GM12878 (cell line): Measurements from ENCODE around the gene GAS6.

Experiments
- EED ChIP-seq: sonication (generic); IDR thresholded peaks from 2 replicates; pipeline ENCODE4 v1.6.1; 2016; ENCODE audit warnings: antibody characterized with exemption, low read depth
- MYB ChIP-seq: fragments of 150-350 bp; IDR thresholded peaks from 2 replicates; pipeline ENCODE4 v1.6.1; 2014; ENCODE audit warnings: mild to moderate bottlenecking, low read depth, low read length, borderline replicate concordance
- ZSCAN29 ChIP-seq: fragments of 450-650 bp; IDR thresholded peaks from 2 replicates; pipeline ENCODE4 v1.6.1; 2017; ENCODE audit warnings: mild to moderate bottlenecking, moderate library complexity
- TF ChIP-seq, protein P1 (sequence below): fragments of 450-650 bp; conservative IDR thresholded peaks from 2 replicates; pipeline ENCODE4 v1.6.1; 2017; ENCODE audit warnings: mild to moderate bottlenecking, moderate library complexity

DNA sequence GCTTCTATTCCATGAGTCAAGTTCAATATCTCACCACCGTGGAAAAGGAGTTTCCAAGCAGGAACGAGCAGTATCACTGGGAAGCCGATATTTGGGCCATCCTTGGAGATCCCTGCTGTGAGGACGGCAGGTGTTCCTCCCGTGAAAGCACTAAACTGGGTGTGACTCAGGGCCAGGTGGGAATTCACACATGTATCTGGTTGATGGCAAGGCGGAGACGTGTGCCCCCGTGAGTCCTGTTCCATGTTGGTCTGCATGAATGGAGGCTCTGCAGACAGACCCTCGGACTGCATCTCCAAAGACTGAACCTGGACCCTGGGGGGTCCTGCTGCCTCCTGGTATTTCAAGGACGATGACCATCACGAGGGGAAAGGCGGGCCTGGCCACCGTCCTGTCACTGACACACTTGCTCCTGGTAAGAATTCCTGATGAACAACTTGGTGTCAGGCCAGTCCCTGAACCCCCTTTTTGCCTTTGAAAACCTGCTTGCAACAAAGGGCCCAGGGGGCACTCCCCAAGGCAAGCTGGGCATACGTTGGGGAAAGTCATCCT lies 22.8 kb upstream of the GAS6 start:
- TF ChIP-seq ZSCAN29 (no peak), MYB (no peak), EED (no peak)
- TF ChIP-seq, protein P1, sequence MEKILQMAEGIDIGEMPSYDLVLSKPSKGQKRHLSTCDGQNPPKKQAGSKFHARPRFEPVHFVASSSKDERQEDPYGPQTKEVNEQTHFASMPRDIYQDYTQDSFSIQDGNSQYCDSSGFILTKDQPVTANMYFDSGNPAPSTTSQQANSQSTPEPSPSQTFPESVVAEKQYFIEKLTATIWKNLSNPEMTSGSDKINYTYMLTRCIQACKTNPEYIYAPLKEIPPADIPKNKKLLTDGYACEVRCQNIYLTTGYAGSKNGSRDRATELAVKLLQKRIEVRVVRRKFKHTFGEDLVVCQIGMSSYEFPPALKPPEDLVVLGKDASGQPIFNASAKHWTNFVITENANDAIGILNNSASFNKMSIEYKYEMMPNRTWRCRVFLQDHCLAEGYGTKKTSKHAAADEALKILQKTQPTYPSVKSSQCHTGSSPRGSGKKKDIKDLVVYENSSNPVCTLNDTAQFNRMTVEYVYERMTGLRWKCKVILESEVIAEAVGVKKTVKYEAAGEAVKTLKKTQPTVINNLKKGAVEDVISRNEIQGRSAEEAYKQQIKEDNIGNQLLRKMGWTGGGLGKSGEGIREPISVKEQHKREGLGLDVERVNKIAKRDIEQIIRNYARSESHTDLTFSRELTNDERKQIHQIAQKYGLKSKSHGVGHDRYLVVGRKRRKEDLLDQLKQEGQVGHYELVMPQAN, result no peak
